HUDEP-2 (cell line): ENCODE measurements around the gene STK17A.
"Not testable (repeated sequence)": the region's sequence is repeated elsewhere in the genome, so short reads cannot be mapped to it uniquely, and the experiment has no call there.

Experiments
- DNase-seq, 76 experiments: peaks; one replicate each; lab custom pipeline; 2025; ENCODE audit not compliant: unreplicated experiment in 76 of 76; lab: John Stamatoyannopoulos, UW

STK17A gene

GRCh38 chr7:43593010-43593409 lies 10.1 kb downstream of the STK17A start:
- no peak for DNase-seq

- DNase-seq = no peak
Measured at GRCh38 chr7:43594020-43594419, 11.1 kb downstream of the STK17A start.

- not testable (repeated sequence) for DNase-seq
Measured at GRCh38 chr7:43596426-43596825, 13.5 kb downstream of the STK17A start.

- DNase-seq = no peak
Measured at GRCh38 chr7:43600056-43600455, 17.1 kb downstream of the STK17A start.

- DNase-seq = no peak
Measured at GRCh38 chr7:43602256-43602655, 19.3 kb downstream of the STK17A start.

- DNase-seq = no peak
Measured at GRCh38 chr7:43604251-43604650, 21.3 kb downstream of the STK17A start.

- DNase-seq = no peak
Measured at GRCh38 chr7:43609097-43609496, 26.2 kb downstream of the STK17A start.

- DNase-seq = no peak
Measured at GRCh38 chr7:43612128-43612527, 29.2 kb downstream of the STK17A start.

- DNase-seq = no peak
Measured at GRCh38 chr7:43612599-43613589, 30.0 kb downstream of the STK17A start.

- DNase-seq = no peak
Measured at GRCh38 chr7:43615558-43616145, 32.7 kb downstream of the STK17A start.

- DNase-seq = no peak
Measured at GRCh38 chr7:43616977-43617376, 34.1 kb downstream of the STK17A start.

- DNase-seq = no peak
Measured at GRCh38 chr7:43618073-43618472, 35.2 kb downstream of the STK17A start.

- DNase-seq = no peak
Measured at GRCh38 chr7:43619213-43620012, 36.5 kb downstream of the STK17A start.

GRCh38 chr7:43621729-43622448 lies 39.0 kb downstream of the STK17A start:
- DNase-seq = no peak

GRCh38 chr7:43624156-43624555 lies 41.2 kb downstream of the STK17A start:
- no peak for DNase-seq

GRCh38 chr7:43625453-43625852 lies 42.5 kb downstream of the STK17A start:
- DNase-seq = no peak

GRCh38 chr7:43625980-43626379 lies 43.1 kb downstream of the STK17A start:
- no peak for DNase-seq

- DNase-seq = no peak
Measured at GRCh38 chr7:43626695-43627094, 43.8 kb downstream of the STK17A start.

- not testable (repeated sequence) for DNase-seq
Measured at GRCh38 chr7:43627798-43628197, 44.9 kb downstream of the STK17A start.

GRCh38 chr7:43628431-43628830 lies 45.5 kb downstream of the STK17A start:
- no peak for DNase-seq

- no peak for DNase-seq
Measured at GRCh38 chr7:43629857-43630256, 46.9 kb downstream of the STK17A start.
